HepG2 (cell line): Measurements from ENCODE around the gene TXNDC11. TPM values are rescaled to one million over a fixed set of nuclear protein-coding genes. Genes with fewer than 3 reads are reported as not detected.

Source experiments
- CCDC6 ChIP-seq: sonication (generic); formaldehyde crosslinking; IDR thresholded peaks from 2 replicates; pipeline ENCODE4 v1.8.1; 2022; ENCODE audit warnings: mild to moderate bottlenecking, missing genetic modification reagents, moderate library complexity
- ELF3 ChIP-seq: IDR thresholded peaks from 2 replicates; pipeline ENCODE4 v1.6.1; 2016; ENCODE audit warnings: missing genetic modification reagents, missing compliant biosample characterization
- HMGXB3 ChIP-seq: sonication (generic); formaldehyde crosslinking; IDR thresholded peaks from 2 replicates; pipeline ENCODE4 v1.4.0; 2020; ENCODE audit warnings: missing genetic modification reagents, borderline replicate concordance
- HNF1B ChIP-seq: sonication (generic); formaldehyde crosslinking; IDR thresholded peaks from 2 replicates; pipeline ENCODE4 v1.5.1; 2020; ENCODE audit warnings: mild to moderate bottlenecking, moderate library complexity, missing genetic modification reagents
- MAZ ChIP-seq, 2 experiments: sonication (generic) in 1 of 2; formaldehyde crosslinking in 1 of 2; IDR thresholded peaks; 2 replicates each; pipeline versions ENCODE4 v1.5.0 to v1.6.1; 2012 to 2020; ENCODE audit warnings: low read depth in 2 of 2, mild to moderate bottlenecking in 2 of 2, borderline replicate concordance in 1 of 2, improper control_type of control experiment in 1 of 2, low read length in 1 of 2, missing genetic modification reagents in 1 of 2, moderate library complexity in 1 of 2
- NKX3-1 ChIP-seq: sonication (generic); formaldehyde crosslinking; IDR thresholded peaks from 2 replicates; pipeline ENCODE4 v1.5.0; 2020; ENCODE audit warnings: missing genetic modification reagents
- POLR2AphosphoS5 ChIP-seq: IDR thresholded peaks from 2 replicates; pipeline ENCODE4 v1.6.1; 2012; ENCODE audit warnings: low read depth, low read length
- POLR2G ChIP-seq: fragments of 200-400 bp; formaldehyde crosslinking; IDR thresholded peaks from 2 replicates; pipeline ENCODE4 v1.6.1; 2018; ENCODE audit warnings: mild to moderate bottlenecking, low read depth, low read length, moderate library complexity
- ZBED4 ChIP-seq: sonication (generic); formaldehyde crosslinking; IDR thresholded peaks from 2 replicates; pipeline ENCODE4 v1.4.0; 2020; ENCODE audit warnings: missing genetic modification reagents, borderline replicate concordance
- ZNF280B ChIP-seq: sonication (generic); formaldehyde crosslinking; IDR thresholded peaks from 2 replicates; pipeline ENCODE4 v1.5.0; 2020; ENCODE audit warnings: missing genetic modification reagents, mild to moderate bottlenecking, borderline replicate concordance
- ZNF3 ChIP-seq: IDR thresholded peaks from 2 replicates; pipeline ENCODE4 v1.7.0; 2017; ENCODE audit warnings: inconsistent platforms
- ZNF558 ChIP-seq: sonication (generic); formaldehyde crosslinking; IDR thresholded peaks from 2 replicates; pipeline ENCODE4 v1.9.0; 2022; ENCODE audit warnings: mild to moderate bottlenecking, missing genetic modification reagents, borderline replicate concordance
- ZNF616 ChIP-seq: sonication (generic); formaldehyde crosslinking; IDR thresholded peaks from 2 replicates; pipeline ENCODE4 v1.5.0; 2020; ENCODE audit warnings: low read depth, mild to moderate bottlenecking, missing genetic modification reagents
- ZNF761 ChIP-seq: sonication (generic); formaldehyde crosslinking; conservative IDR thresholded peaks from 2 replicates; pipeline ENCODE4 v1.4.0; 2020; ENCODE audit warnings: mild to moderate bottlenecking, missing genetic modification reagents
- ZUFSP ChIP-seq: sonication (generic); formaldehyde crosslinking; IDR thresholded peaks from 2 replicates; pipeline ENCODE4 v1.9.0; 2021; ENCODE audit warnings: missing genetic modification reagents, mild to moderate bottlenecking, borderline replicate concordance
- polyA plus RNA-seq, 8 experiments: library from polyadenylated mRNA; depleted of rRNA in 3 of 8; stranded (reverse) in 7 of 8; unstranded in 1 of 8; fragments of >200 nt; fragmentation: Illumina TruSeq in 4 of 8; extraction: Trizol in 4 of 8; gene quantifications; 2 replicates each; pipeline versions ENCODE4 v1.2.1 to v1.2.3, GENCODE V29; 2011 to 2016; ENCODE audit warnings: low read depth in 4 of 8, missing spikeins in 1 of 8, mixed read lengths in 1 of 8; ENCODE audit not compliant: insufficient read depth in 1 of 8
- total RNA-seq, 5 experiments: library from RNA; depleted of rRNA; stranded (reverse); fragments of >200 nt; fragmentation: Illumina TruSeq; extraction: Trizol; gene quantifications; 2 replicates each; pipeline ENCODE4 v1.2.3, GENCODE V29; 2016; ENCODE audit warnings: low read depth in 1 of 5

Gene TXNDC11
- total and polyA plus RNA-seq, 2 of the 13 experiments (the other 11 are each of a cell fraction or from before 2014, with no cell fraction given): 74.9 to 123 TPM

GRCh38 chr16:11631214-11631613, 111.4 kb downstream of the TXNDC11 start (continued):
- TF ChIP-seq HNF1B (CRISPR knock-in tag): peak; percentile 67; the same call in 1 of the 2 replicates
- no peak for TF ChIP-seq POLR2G
- no peak for TF ChIP-seq ZBED4 (CRISPR knock-in tag)
- TF ChIP-seq CCDC6 (CRISPR knock-in tag): no peak
- TF ChIP-seq NKX3-1 (CRISPR knock-in tag): no peak
- no peak for TF ChIP-seq MAZ (IDR thresholded peaks at IDR 0.05; ENCODE audit: borderline replicate concordance, low read depth, low read length)
- TF ChIP-seq MAZ (CRISPR knock-in tag; IDR thresholded peaks at IDR 0.05; ENCODE audit: low read depth): 0 out of 2 replicates have a peak, but pooled peaks have one; percentile 14
- no peak for TF ChIP-seq ZNF3
- no peak for TF ChIP-seq HMGXB3
- TF ChIP-seq POLR2AphosphoS5: no peak
- TF ChIP-seq ZNF558 (CRISPR knock-in tag): no peak
- TF ChIP-seq ZNF616 (CRISPR knock-in tag): no peak
- 0 out of 2 replicates have a peak, but pooled peaks have one; percentile 11 for TF ChIP-seq ZNF761 (CRISPR knock-in tag)
- no peak for TF ChIP-seq ZUFSP (CRISPR knock-in tag)
- TF ChIP-seq ELF3 (CRISPR knock-in tag): no peak
- 0 out of 2 replicates have a peak, but pooled peaks have one; percentile 41 for TF ChIP-seq ZNF280B (CRISPR knock-in tag)
